SKM-1 treated with dmso at 0.1 percent for 144 hours (cell line): ENCODE measurements around the gene C8G.
A peak's percentile ranks its signal among the peaks of the same experiment; 100 is the strongest.

Source experiments
- DNase-seq: peaks from one replicate; lab custom pipeline; 2025; ENCODE audit not compliant: unreplicated experiment; lab: John Stamatoyannopoulos, UW

Gene C8G

GRCh38 chr9:136920069-136920468 lies 25.0 kb upstream of the C8G start:
- no peak for DNase-seq

GRCh38 chr9:136920734-136921231 lies 24.3 kb upstream of the C8G start:
- no peak for DNase-seq

- DNase-seq = no peak
Observed at GRCh38 chr9:136921307-136921706, 23.7 kb upstream of the C8G start.

GRCh38 chr9:136921718-136922117 lies 23.3 kb upstream of the C8G start:
- no peak for DNase-seq

- DNase-seq = no peak
Observed at GRCh38 chr9:136922540-136922939, 22.5 kb upstream of the C8G start.

GRCh38 chr9:136923881-136924280 lies 21.2 kb upstream of the C8G start:
- no peak for DNase-seq

- DNase-seq = no peak
Observed at GRCh38 chr9:136925414-136926153, 19.5 kb upstream of the C8G start.

GRCh38 chr9:136926154-136926704 lies 18.8 kb upstream of the C8G start:
- no peak for DNase-seq

- DNase-seq = no peak
Observed at GRCh38 chr9:136926749-136927148, 18.3 kb upstream of the C8G start.

GRCh38 chr9:136927343-136928271 lies 17.4 kb upstream of the C8G start:
- no peak for DNase-seq

GRCh38 chr9:136928591-136928990 lies 16.5 kb upstream of the C8G start:
- peak; percentile 26 for DNase-seq

GRCh38 chr9:136930014-136930413 lies 15.0 kb upstream of the C8G start:
- no peak for DNase-seq

GRCh38 chr9:136931611-136932130 lies 13.4 kb upstream of the C8G start:
- DNase-seq = no peak

- DNase-seq = no peak
Observed at GRCh38 chr9:136934277-136934676, 10.8 kb upstream of the C8G start.

GRCh38 chr9:136935651-136936050 lies 9.4 kb upstream of the C8G start:
- peak; percentile 8 for DNase-seq

GRCh38 chr9:136936645-136937170 lies 8.3 kb upstream of the C8G start:
- no peak for DNase-seq

- no peak for DNase-seq
Observed at GRCh38 chr9:136937186-136938001, 7.6 kb upstream of the C8G start.

GRCh38 chr9:136939431-136939995 lies 5.5 kb upstream of the C8G start:
- no peak for DNase-seq

GRCh38 chr9:136939996-136940525 lies 5.0 kb upstream of the C8G start:
- DNase-seq = no peak
